ENCODE measurements around the gene ENG.
"Not testable (repeated sequence)": the region's sequence is repeated elsewhere in the genome, so short reads cannot be mapped to it uniquely, and the experiment has no call there.

ENG gene

GRCh38 chr9:127793093-127793708, 61.3 kb downstream of the ENG start:
- no peak for DNase-seq (ENCODE audit: low spot score)

GRCh38 chr9:127792417-127793031, 61.9 kb downstream of the ENG start:
- DNase-seq (ENCODE audit: low spot score), result no peak

- DNase-seq (ENCODE audit: low spot score), result peak; percentile 50
These were observed 63.4 kb downstream of the ENG start for GRCh38 chr9:127791085-127791484.

GRCh38 chr9:127790094-127790855, 64.2 kb downstream of the ENG start:
- DNase-seq (ENCODE audit: low spot score), result no peak

GRCh38 chr9:127789179-127789578, 65.3 kb downstream of the ENG start:
- DNase-seq (ENCODE audit: low spot score), result no peak

- no peak for DNase-seq (ENCODE audit: low spot score)
These were observed 66.0 kb downstream of the ENG start for GRCh38 chr9:127788337-127789011.

GRCh38 chr9:127786773-127787104, 67.7 kb downstream of the ENG start:
- peak; percentile 53 for DNase-seq (ENCODE audit: low spot score)

GRCh38 chr9:127785933-127786772, 68.3 kb downstream of the ENG start, which contains the start of gene CDK9:
CDK9 (plus strand) TSS chr9:127786034; CDS start chr9:127786149, 115 bp downstream.
- DNase-seq (ENCODE audit: low spot score), result peak; percentile 97

- peak; percentile 87 for DNase-seq (ENCODE audit: low spot score)
These were observed 69.2 kb downstream of the ENG start for GRCh38 chr9:127785023-127785932.

GRCh38 chr9:127783111-127784008, 71.1 kb downstream of the ENG start:
- no peak for DNase-seq (ENCODE audit: low spot score)

- DNase-seq (ENCODE audit: low spot score), result no peak
These were observed 72.7 kb downstream of the ENG start for GRCh38 chr9:127781806-127782205.

- not testable (repeated sequence) for DNase-seq (ENCODE audit: low spot score)
These were observed 73.5 kb downstream of the ENG start for GRCh38 chr9:127780909-127781308.

- no peak for DNase-seq (ENCODE audit: low spot score)
These were observed 74.2 kb downstream of the ENG start for GRCh38 chr9:127780126-127780885.

- DNase-seq (ENCODE audit: low spot score), result no peak
These were observed 75.1 kb downstream of the ENG start for GRCh38 chr9:127779136-127779981.

- no peak for DNase-seq (ENCODE audit: low spot score)
These were observed 76.0 kb downstream of the ENG start, which contains the start of gene SH2D3C for GRCh38 chr9:127778280-127779135. SH2D3C (minus strand) TSS chr9:127778666; CDS start chr9:127778627, 39 bp downstream.

GRCh38 chr9:127777368-127777980, 77.0 kb downstream of the ENG start:
- no peak for DNase-seq (ENCODE audit: low spot score)

Measured in RKO (cell line).